Gastroesophageal sphincter (tissue), 4 donors: ENCODE data around the gene SLC43A2. TPM values are rescaled to one million over a fixed set of nuclear protein-coding genes. Genes with fewer than 3 reads are reported as not detected.

ENCODE experiments used
- ATAC-seq: fragments of 150-250 bp; one replicate; pipeline ENCODE4 v1.9.1; 2016; ENCODE audit warnings: mild to moderate bottlenecking, moderate library complexity
- H3K27ac ChIP-seq, 4 donors: fragments of 200-600 bp; sonication (generic) in 3 of 4; 1 replicate in 3 of 4; 2 replicates in 1 of 4; pipeline ENCODE4 v1.5.1; 2016 to 2019
- H3K27me3 ChIP-seq: fragments of 200-600 bp; sonication (generic); one replicate; pipeline ENCODE4 v1.5.1; 2019
- H3K36me3 ChIP-seq, 2 donors: fragments of 200-600 bp; sonication (generic); one replicate each; pipeline ENCODE4 v1.5.1; 2019; ENCODE audit warnings: control low read depth in 1 of 2
- H3K4me1 ChIP-seq, 3 donors: fragments of 200-600 bp; sonication (generic); 1 replicate in 2 of 3; 2 replicates in 1 of 3; pipeline ENCODE4 v1.5.1; 2016 to 2019; ENCODE audit warnings: control low read depth in 2 of 3
- H3K4me3 ChIP-seq, 2 donors: fragments of 200-600 bp; sonication (generic); one replicate each; pipeline ENCODE4 v1.5.1; 2019; ENCODE audit warnings: mild to moderate bottlenecking in 1 of 2, moderate library complexity in 1 of 2
- H3K9me3 ChIP-seq, 3 donors: fragments of 200-600 bp; sonication (generic); one replicate each; pipeline ENCODE4 v1.5.1; 2017 to 2019; ENCODE audit warnings: control low read depth in 2 of 3
- CTCF ChIP-seq, 4 experiments: fragments of 200-600 bp in 2 of 4; fragments of 450-650 bp in 2 of 4; sonication (generic) in 1 of 4; IDR thresholded peaks; one replicate each; pipeline ENCODE4 v1.5.1; 2017 to 2019; ENCODE audit warnings: antibody characterized with exemption in 4 of 4, mild to moderate bottlenecking in 2 of 4, moderate library complexity in 2 of 4
- EP300 ChIP-seq: sonication (generic); formaldehyde crosslinking; IDR thresholded peaks from one replicate; pipeline ENCODE4 v1.6.1; 2017; ENCODE audit warnings: antibody characterized with exemption, mild to moderate bottlenecking
- POLR2A ChIP-seq, 2 donors: fragments of 450-650 bp; IDR thresholded peaks; one replicate each; pipeline ENCODE4 v1.6.1; 2017; ENCODE audit warnings: antibody characterized with exemption in 2 of 2, mild to moderate bottlenecking in 2 of 2, moderate library complexity in 1 of 2
- POLR2AphosphoS5 ChIP-seq: sonication (generic); formaldehyde crosslinking; IDR thresholded peaks from one replicate; pipeline ENCODE4 v1.6.1; 2017; ENCODE audit warnings: antibody characterized with exemption
- WGBS, 2 donors: methylation state at CpG; one replicate each; pipeline ENCODE4 v1.1.5; 2018; ENCODE audit warnings: low coverage in 1 of 2; 5-methylcytosine and 5-hydroxymethylcytosine counted together
- small RNA-seq, 4 donors: library from RNA; depleted of rRNA; stranded (forward); fragments of <200 nt; gene quantifications; one replicate each; pipeline ENCODE3, GENCODE V24; 2016
- total RNA-seq, 4 donors: library from RNA; depleted of rRNA; stranded (reverse); fragments of >200 nt; gene quantifications; one replicate each; pipeline ENCODE4 v1.1.0, GENCODE V29; 2016

SLC43A2 gene
- total RNA-seq, 4 donors from 2014 or later, result 6.4 to 16.8 (median 10.4) TPM

- no peak for TF ChIP-seq POLR2A (IDR thresholded peaks at IDR 0.05)
- no peak for TF ChIP-seq POLR2AphosphoS5
- no peak for TF ChIP-seq EP300
- no peak for TF ChIP-seq CTCF (IDR thresholded peaks at IDR 0.05)
- H3K36me3 ChIP-seq, result peaks cover 0 to 60% of the 10 kb centered on the region in 2 donors
- no peak for ATAC-seq
- no peak overlapping the region for H3K27ac ChIP-seq
- no peak overlapping the region for H3K4me3 ChIP-seq
- no peaks in the 10 kb centered on the region for H3K27me3 ChIP-seq
- peaks cover 4 to 23% (median 13%) of the 10 kb centered on the region in 3 donors for H3K4me1 ChIP-seq
- WGBS, 2 donors, result 83 to 84% methylated on average over 7 of the region's 7 CpGs
- no peaks in the 10 kb centered on the region for H3K9me3 ChIP-seq
Observed at GRCh38 chr17:1519678-1520077, 109.0 kb downstream of the SLC43A2 start.

Small RNAs within 50 kb of the gene (small RNA-seq; reads per million reads assigned to genes)
- 0 reads per million in 4 donors for gene RN7SL105P

Other genes with a start within 250 kb of the SLC43A2 start
- 100 to 1,000 TPM; 359 to 456 (median 398) TPM for gene YWHAE, start 228.6 kb downstream of the SLC43A2 start, total RNA-seq
- 10 to 100 TPM; 72.7 to 98.4 (median 77.2) TPM for gene CRK, start 172.6 kb downstream of the SLC43A2 start, total RNA-seq
- 100 to 1,000 TPM; 215 to 461 (median 287) TPM for gene MYO1C, start 136.1 kb downstream of the SLC43A2 start, total RNA-seq
- 10 to 100 TPM; 59.6 to 76.0 (median 73.1) TPM for gene INPP5K, start 112.2 kb downstream of the SLC43A2 start, total RNA-seq
- 10 to 100 TPM; 40.8 to 61.1 (median 45.5) TPM for gene PITPNA, start 66.0 kb downstream of the SLC43A2 start, total RNA-seq
- 10 to 100 TPM in 3 of 4 donors, 1 to 10 TPM in 1; 8.9 to 16.8 (median 12.7) TPM for gene SCARF1, start 16.9 kb upstream of the SLC43A2 start, total RNA-seq
- gene RILP, start 21.0 kb upstream of the SLC43A2 start, total RNA-seq, result 10 to 100 TPM; 17.4 to 33.4 (median 22.2) TPM
- 100 to 1,000 TPM; 111 to 195 (median 161) TPM for gene PRPF8, start 56.0 kb upstream of the SLC43A2 start, total RNA-seq
- gene TLCD2, start 81.5 kb upstream of the SLC43A2 start, total RNA-seq, result 1 to 10 TPM; 4.2 to 5.1 (median 4.8) TPM
- 10 to 100 TPM; 21.8 to 44.1 (median 32.2) TPM for gene WDR81, start 95.9 kb upstream of the SLC43A2 start, total RNA-seq
- 1 to 10 TPM; 2.0 to 7.6 (median 5.1) TPM for gene SERPINF2, start 114.0 kb upstream of the SLC43A2 start, total RNA-seq
- 100 to 1,000 TPM; 136 to 634 (median 302) TPM for gene SERPINF1, start 133.2 kb upstream of the SLC43A2 start, total RNA-seq
- 10 to 100 TPM in 2 of 4 donors, 1 to 10 TPM in 2; 8.1 to 14.0 (median 11.0) TPM for gene SMYD4, start 201.1 kb upstream of the SLC43A2 start, total RNA-seq
- gene RPA1, start 201.2 kb upstream of the SLC43A2 start, total RNA-seq, result 10 to 100 TPM; 22.0 to 33.0 (median 25.2) TPM